GM12892 (cell line): ENCODE results near the gene RNF223.

ENCODE experiments used
- POLR2A ChIP-seq: IDR thresholded peaks from 2 replicates; pipeline ENCODE4 v1.6.1; 2011; ENCODE audit warnings: low read depth, low read length, control low read depth
- POLR2AphosphoS5 ChIP-seq: IDR thresholded peaks from 2 replicates; pipeline ENCODE4 v1.6.1; 2011; ENCODE audit warnings: low read depth, low read length, control low read depth
- TAF1 ChIP-seq: IDR thresholded peaks from 2 replicates; pipeline ENCODE4 v1.6.1; 2011; ENCODE audit warnings: low read depth, mild to moderate bottlenecking, control low read depth, low read length, borderline replicate concordance

- TF ChIP-seq POLR2AphosphoS5, result no peak
- no peak for TF ChIP-seq POLR2A
- no peak for TF ChIP-seq TAF1
These were observed 39.7 kb downstream of the RNF223 start for GRCh38 chr1:1034439-1034781.
